Ovary (tissue), 9 donors: ENCODE measurements around the gene SHD. TPM values are rescaled to one million over a fixed set of nuclear protein-coding genes. Genes with fewer than 3 reads are reported as not detected.

Source experiments
- DNase-seq, 5 donors: peaks; one replicate each; pipeline ENCODE4 v3.0.0-alpha.2; 2019 to 2020
- H3K27ac ChIP-seq, 2 donors: fragments of 200-600 bp; one replicate each; pipeline versions ENCODE4 v1.5.1 to v1.8.0; 2019 to 2022
- H3K27me3 ChIP-seq: fragments of 200-600 bp; one replicate; pipeline ENCODE4 v1.8.0; 2022
- H3K36me3 ChIP-seq: fragments of 200-600 bp; sonication (generic); one replicate; pipeline ENCODE4 v1.5.1; 2019
- H3K4me1 ChIP-seq: one replicate; pipeline ENCODE4 v1.8.1; 2013; ENCODE audit warnings: mild to moderate bottlenecking, moderate library complexity; ENCODE audit not compliant: insufficient read depth
- H3K4me3 ChIP-seq: fragments of 200-600 bp; sonication (generic); one replicate; pipeline ENCODE4 v1.5.1; 2017
- H3K9me3 ChIP-seq, 2 donors: fragments of 200-600 bp in 1 of 2; sonication (generic) in 1 of 2; one replicate each; pipeline versions ENCODE4 v1.5.1 to v1.8.1; 2013 to 2019; ENCODE audit warnings: mild to moderate bottlenecking in 1 of 2, moderate library complexity in 1 of 2
- CTCF ChIP-seq, 3 donors: fragments of 450-650 bp in 2 of 3; fragments of 200-600 bp in 1 of 3; IDR thresholded peaks; one replicate each; pipeline versions ENCODE4 v1.5.1 to v1.8.0; 2016 to 2022; ENCODE audit warnings: antibody characterized with exemption in 3 of 3, mild to moderate bottlenecking in 1 of 3
- EP300 ChIP-seq: sonication (generic); formaldehyde crosslinking; IDR thresholded peaks from one replicate; pipeline ENCODE4 v1.6.1; 2017; ENCODE audit warnings: antibody characterized with exemption
- POLR2A ChIP-seq: fragments of 450-650 bp; IDR thresholded peaks from one replicate; pipeline ENCODE4 v1.6.1; 2017; ENCODE audit warnings: antibody characterized with exemption, mild to moderate bottlenecking, moderate library complexity
- WGBS, 3 donors: extraction: QIAGEN DNeasy Blood & Tissue Kit in 1 of 3; methylation state at CpG; one replicate each; pipeline versions ENCODE4 v1.1.5 to v1.1.7; 2013 to 2017; 5-methylcytosine and 5-hydroxymethylcytosine counted together
- intact Hi-C, 4 donors: fragments of 100-400 bp; cut with DNase I; formaldehyde crosslinking; loops; one replicate each; pipeline versions ENCODE4 v1.11.0 to v1.15.1; 2022 to 2023
- polyA plus RNA-seq, 2 donors: library from polyadenylated mRNA; stranded (reverse); fragments of 200-250 nt in 1 of 2; fragments of 350-450 nt in 1 of 2; fragmentation: Illumina TruSeq in 1 of 2; extraction: RNeasy Lipid Tissue Mini Kit (QIAGEN cat#74804) in 1 of 2; gene quantifications; one replicate each; pipeline ENCODE4 v1.2.3, GENCODE V29; 2013 to 2014
- total RNA-seq, 7 donors: library from RNA; depleted of rRNA in 2 of 7; stranded (reverse); fragments of >200 nt in 2 of 7; fragmentation: NEBNext Ultra II Directional in 3 of 7; extraction: Animal tissue kit (Norgen Biotek cat#: 25700) in 3 of 7; gene quantifications; one replicate each; pipeline versions ENCODE4 v1.1.0 to v1.2.4, GENCODE V29; 2016 to 2023
- donor health status: DM: no; HTN: no; CAD: no; lungs with moderate emphysema.
- donor health status: DM: no; HTN: no; CAD: no.
- donor health status: Bipolar disorder and iron deficiency.
- donor health status: DM: yes; HTN: yes; CAD: no.
- donor health status: DM: no; HTN: no; CAD: no.
- donor health status: DM: yes; HTN: yes; CAD: no.

Gene SHD
- total and polyA plus RNA-seq, 9 donors: 0.24 to 0.86 (median 0.48) TPM; not detected in 6

GRCh38 chr19:4319067-4319718 is 40.1 kb downstream of the SHD start:
- no peaks in the 10 kb centered on the region for H3K9me3 ChIP-seq
- intact Hi-C loops: no loop called here
- H3K36me3 ChIP-seq: no peaks in the 10 kb centered on the region
- H3K4me1 ChIP-seq: no peaks in the 10 kb centered on the region
- DNase-seq: no peak
- H3K4me3 ChIP-seq: no peak overlapping the region
- TF ChIP-seq POLR2A (no peak), EP300 (no peak), CTCF (IDR thresholded peaks at IDR 0.05) (no peak)
- WGBS, 3 donors: 95 to 100% (median 100%) methylated on average over 2 of the region's 2 CpGs
- no peaks in the 10 kb centered on the region for H3K27me3 ChIP-seq
- H3K27ac ChIP-seq: no peak overlapping the region

DNA sequence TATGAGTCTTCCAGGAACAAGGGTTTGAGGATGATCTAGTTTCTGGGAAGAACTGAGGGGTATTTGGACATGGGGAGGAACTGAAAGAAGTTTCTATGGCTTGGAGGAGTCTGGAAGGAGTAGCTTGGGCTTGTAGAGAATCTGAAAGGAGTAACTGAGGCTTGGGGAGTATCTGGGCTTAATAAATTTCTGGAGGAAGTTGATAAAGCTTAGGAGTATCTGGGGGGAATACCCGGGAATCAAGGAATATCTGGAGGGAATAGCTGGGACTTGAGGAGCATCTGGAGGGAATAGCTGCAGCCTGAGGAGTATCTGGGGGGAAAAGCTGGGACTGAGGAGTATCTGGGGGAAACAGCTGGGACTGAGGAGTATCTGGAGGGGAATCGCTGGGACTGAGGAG is 41.4 kb downstream of the SHD start:
- Histone ChIP-seq H3K36me3 (no peaks in the 10 kb centered on the region), H3K27me3 (no peaks in the 10 kb centered on the region)
- intact Hi-C loops: no loop called here

DNA sequence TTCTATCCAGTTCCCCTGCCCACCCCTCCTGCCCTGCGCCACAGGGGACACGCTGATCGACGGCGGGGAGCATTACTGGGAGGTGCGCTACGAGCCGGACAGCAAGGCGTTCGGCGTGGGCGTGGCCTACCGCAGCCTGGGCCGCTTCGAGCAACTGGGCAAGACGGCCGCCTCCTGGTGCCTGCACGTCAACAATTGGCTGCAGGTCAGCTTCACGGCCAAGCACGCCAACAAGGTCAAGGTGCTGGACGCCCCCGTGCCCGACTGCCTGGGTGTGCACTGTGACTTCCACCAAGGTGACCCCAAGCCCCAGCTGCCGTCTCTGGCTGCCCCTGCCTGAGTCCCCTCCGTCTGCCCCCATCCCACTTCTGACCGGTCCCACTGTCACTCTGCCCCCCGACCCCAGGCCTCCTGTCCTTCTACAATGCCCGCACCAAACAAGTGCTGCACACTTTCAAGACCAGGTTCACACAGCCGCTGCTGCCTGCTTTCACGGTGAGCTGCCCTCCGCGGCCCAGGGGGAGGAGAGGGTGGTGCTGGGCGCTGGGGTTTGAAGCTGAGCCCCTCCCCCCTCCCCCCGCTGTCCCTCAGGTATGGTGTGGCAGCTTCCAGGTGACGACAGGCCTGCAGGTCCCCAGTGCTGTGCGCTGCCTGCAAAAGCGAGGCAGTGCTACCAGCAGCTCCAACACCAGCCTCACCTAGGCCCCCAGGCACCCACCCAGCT is 44.0 kb downstream of the SHD start:
- intact Hi-C loops: no loop called here

More for the DNA sequence above, 41.4 kb downstream of the SHD start:
- no peak for DNase-seq
- TF ChIP-seq EP300 (no peak), POLR2A (no peak), CTCF (IDR thresholded peaks at IDR 0.05) (no peak)
- no peaks in the 10 kb centered on the region for H3K4me1 ChIP-seq
- no peaks in the 10 kb centered on the region for H3K9me3 ChIP-seq
- H3K4me3 ChIP-seq: no peak overlapping the region
- H3K27ac ChIP-seq: no peak overlapping the region
- WGBS, 3 donors: 91 to 96% (median 93%) methylated on average over 2 of the region's 2 CpGs

GRCh38 chr19:4323692-4324091 is 44.6 kb downstream of the SHD start:
- Histone ChIP-seq H3K36me3 (no peaks in the 10 kb centered on the region), H3K9me3 (no peaks in the 10 kb centered on the region), H3K27me3 (no peaks in the 10 kb centered on the region), H3K27ac (no peak overlapping the region), H3K4me3 (no peak overlapping the region), H3K4me1 (peaks cover 6% of the 10 kb centered on the region)
- no peak for TF ChIP-seq POLR2A
- TF ChIP-seq CTCF (IDR thresholded peaks at IDR 0.05): no peak
- no peak for TF ChIP-seq EP300
- intact Hi-C loops: no loop called here
- no peak for DNase-seq
- 88 to 91% (median 89%) methylated on average over 9 of the region's 9 CpGs for WGBS, 3 donors

More for the DNA sequence above, 44.0 kb downstream of the SHD start:
- Histone ChIP-seq H3K4me1 (peaks cover 6% of the 10 kb centered on the region), H3K4me3 (no peak overlapping the region), H3K27me3 (no peaks in the 10 kb centered on the region), H3K27ac (no peak overlapping the region), H3K36me3 (no peaks in the 10 kb centered on the region), H3K9me3 (no peaks in the 10 kb centered on the region)
- TF ChIP-seq CTCF (IDR thresholded peaks at IDR 0.05) (no peak), EP300 (no peak), POLR2A (no peak)
- WGBS, 3 donors: 60 to 76% (median 73%) methylated on average over 36 to 37 of the region's 37 CpGs
- DNase-seq: peak in 4 of 5 donors; percentile 30 to 76 (median 61)
